Measurements from ENCODE around the gene MLLT1. TPM values are rescaled to one million over a fixed set of nuclear protein-coding genes. Genes with fewer than 3 reads are reported as not detected.

MLLT1 gene
- total RNA-seq, 1 donor from 2014 or later: 106 TPM

- Mint-ChIP-seq H3K27me3 (no peaks in the 10 kb centered on the region), H3K9me3 (ENCODE audit: low read depth) (no peaks in the 10 kb centered on the region), H3K36me3 (ENCODE audit: insufficient read depth) (peaks cover 25% of the 10 kb centered on the region), H3K27ac (peak overlapping the region; percentile 41), H3K4me1 (ENCODE audit: low read depth) (peaks cover 17% of the 10 kb centered on the region), H3K4me3 (ENCODE audit: low read depth) (no peak overlapping the region)
- TF ChIP-seq, protein P1, sequence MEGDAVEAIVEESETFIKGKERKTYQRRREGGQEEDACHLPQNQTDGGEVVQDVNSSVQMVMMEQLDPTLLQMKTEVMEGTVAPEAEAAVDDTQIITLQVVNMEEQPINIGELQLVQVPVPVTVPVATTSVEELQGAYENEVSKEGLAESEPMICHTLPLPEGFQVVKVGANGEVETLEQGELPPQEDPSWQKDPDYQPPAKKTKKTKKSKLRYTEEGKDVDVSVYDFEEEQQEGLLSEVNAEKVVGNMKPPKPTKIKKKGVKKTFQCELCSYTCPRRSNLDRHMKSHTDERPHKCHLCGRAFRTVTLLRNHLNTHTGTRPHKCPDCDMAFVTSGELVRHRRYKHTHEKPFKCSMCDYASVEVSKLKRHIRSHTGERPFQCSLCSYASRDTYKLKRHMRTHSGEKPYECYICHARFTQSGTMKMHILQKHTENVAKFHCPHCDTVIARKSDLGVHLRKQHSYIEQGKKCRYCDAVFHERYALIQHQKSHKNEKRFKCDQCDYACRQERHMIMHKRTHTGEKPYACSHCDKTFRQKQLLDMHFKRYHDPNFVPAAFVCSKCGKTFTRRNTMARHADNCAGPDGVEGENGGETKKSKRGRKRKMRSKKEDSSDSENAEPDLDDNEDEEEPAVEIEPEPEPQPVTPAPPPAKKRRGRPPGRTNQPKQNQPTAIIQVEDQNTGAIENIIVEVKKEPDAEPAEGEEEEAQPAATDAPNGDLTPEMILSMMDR (IDR thresholded peaks at IDR 0.05; ENCODE audit: unreplicated experiment): no peak
- no peak for DNase-seq (ENCODE audit: low spot score, unreplicated experiment)
These were observed 25.6 kb downstream of the MLLT1 start for GRCh38 chr19:6253954-6254733.

GRCh38 chr19:6252066-6252465 lies 27.7 kb downstream of the MLLT1 start:
- TF ChIP-seq, protein P1 (IDR thresholded peaks at IDR 0.05; ENCODE audit: unreplicated experiment): no peak
- Mint-ChIP-seq H3K27me3 (no peaks in the 10 kb centered on the region), H3K27ac (peak overlapping the region; percentile 15), H3K4me1 (ENCODE audit: low read depth) (peaks cover 17% of the 10 kb centered on the region), H3K9me3 (ENCODE audit: low read depth) (peaks cover 3% of the 10 kb centered on the region), H3K36me3 (ENCODE audit: insufficient read depth) (peaks cover 24% of the 10 kb centered on the region), H3K4me3 (ENCODE audit: low read depth) (no peak overlapping the region)
- DNase-seq (ENCODE audit: low spot score, unreplicated experiment): no peak

GRCh38 chr19:6250909-6251308 lies 28.9 kb downstream of the MLLT1 start:
- Mint-ChIP-seq H3K9me3 (ENCODE audit: low read depth) (peaks cover 15% of the 10 kb centered on the region), H3K36me3 (ENCODE audit: insufficient read depth) (peaks cover 30% of the 10 kb centered on the region), H3K27ac (no peak overlapping the region), H3K4me1 (ENCODE audit: low read depth) (peaks cover 17% of the 10 kb centered on the region), H3K4me3 (ENCODE audit: low read depth) (no peak overlapping the region), H3K27me3 (no peaks in the 10 kb centered on the region)
- TF ChIP-seq, protein P1 (IDR thresholded peaks at IDR 0.05; ENCODE audit: unreplicated experiment): no peak
- no peak for DNase-seq (ENCODE audit: low spot score, unreplicated experiment)

GRCh38 chr19:6250024-6250615 lies 29.7 kb downstream of the MLLT1 start:
- Mint-ChIP-seq H3K27me3 (no peaks in the 10 kb centered on the region), H3K4me3 (ENCODE audit: low read depth) (no peak overlapping the region), H3K36me3 (ENCODE audit: insufficient read depth) (peaks cover 33% of the 10 kb centered on the region), H3K9me3 (ENCODE audit: low read depth) (peaks cover 17% of the 10 kb centered on the region), H3K4me1 (ENCODE audit: low read depth) (peaks cover 17% of the 10 kb centered on the region), H3K27ac (peak overlapping the region; percentile 79)
- TF ChIP-seq, protein P1 (IDR thresholded peaks at IDR 0.05; ENCODE audit: unreplicated experiment): no peak
- no peak for DNase-seq (ENCODE audit: low spot score, unreplicated experiment)

GRCh38 chr19:6249296-6249695 lies 30.5 kb downstream of the MLLT1 start:
- Mint-ChIP-seq H3K4me1 (ENCODE audit: low read depth) (peaks cover 16% of the 10 kb centered on the region), H3K4me3 (ENCODE audit: low read depth) (no peak overlapping the region), H3K27me3 (no peaks in the 10 kb centered on the region), H3K9me3 (ENCODE audit: low read depth) (peaks cover 17% of the 10 kb centered on the region), H3K36me3 (ENCODE audit: insufficient read depth) (peaks cover 35% of the 10 kb centered on the region), H3K27ac (no peak overlapping the region)
- TF ChIP-seq, protein P1 (IDR thresholded peaks at IDR 0.05; ENCODE audit: unreplicated experiment): no peak
- DNase-seq (ENCODE audit: low spot score, unreplicated experiment): no peak

Measured in progenitor cell of endocrine pancreas (in vitro differentiated cells).